GM23248 (cell line): ENCODE data around the gene GDF10.

Source experiments
- EZH2 ChIP-seq: fragments of 200-600 bp; sonication (generic); IDR thresholded peaks from 2 replicates; pipeline ENCODE4 v1.6.1; 2018; ENCODE audit warnings: antibody characterized with exemption, mild to moderate bottlenecking; ENCODE audit not compliant: insufficient read depth, poor library complexity, severe bottlenecking
- EZH2phosphoT487 ChIP-seq: fragments of 200-600 bp; sonication (generic); IDR thresholded peaks from 2 replicates; pipeline ENCODE4 v1.6.1; 2018; ENCODE audit warnings: antibody characterized with exemption, moderate library complexity, mild to moderate bottlenecking, low read depth; ENCODE audit not compliant: insufficient read depth

GRCh38 chr10:47354900-47355299, 54.9 kb downstream of the GDF10 start:
- TF ChIP-seq EZH2 (no peak), EZH2phosphoT487 (no peak)
